ENCODE data around the gene GET3. TPM values are rescaled to one million over a fixed set of nuclear protein-coding genes. Genes with fewer than 3 reads are reported as not detected.

The GET3 gene
- total and polyA plus RNA-seq, 2 of the 4 experiments (the other 2 are of a cell fraction) = 129 to 152 TPM

DNA sequence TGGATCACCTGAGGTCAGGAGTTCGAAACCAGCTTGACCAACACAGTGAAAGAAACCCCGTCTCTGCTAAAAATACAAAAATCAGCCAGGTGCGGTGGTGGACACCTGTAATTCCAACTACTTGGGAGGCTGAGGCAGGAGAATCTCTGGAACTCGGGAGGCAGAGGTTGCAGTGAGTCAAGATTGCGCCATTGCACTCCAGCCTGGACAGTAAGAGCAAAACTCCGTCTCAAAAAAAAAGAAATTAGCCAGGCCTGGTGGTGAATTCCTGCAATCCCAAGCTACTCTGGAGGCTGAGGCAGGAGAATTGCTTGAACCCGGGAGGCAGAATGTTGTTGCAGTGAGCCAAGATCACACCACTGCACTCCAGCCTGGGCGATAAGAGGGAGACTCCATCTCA lies 28.7 kb upstream of the GET3 start:
- ChIA-PET POLR2A (ENCODE audit: unreplicated experiment) (no interaction called here), CTCF (interaction anchor here (0.6 kb wide), 1 partner anchor 52 kb away, joined by 3 read pairs; no protein-coding TSS in a partner anchor)
- H3K27me3 ChIP-seq (ENCODE audit: control insufficient read depth, insufficient read depth, low read length) = no peaks in the 10 kb centered on the region
- H2BK120ac ChIP-seq (ENCODE audit: low read depth, low read length) = no peak overlapping the region
- no peak overlapping the region for H3K4me2 ChIP-seq (ENCODE audit: low read depth, low read length)
- H2AK5ac ChIP-seq (ENCODE audit: low read depth, low read length) = no peak overlapping the region
- no peak overlapping the region for H2AFZ ChIP-seq (replicated peaks; ENCODE audit: low read length, poor library complexity)
- H2BK5ac ChIP-seq (ENCODE audit: low read depth, low read length, poor library complexity, severe bottlenecking) = no peak overlapping the region
- H4K91ac ChIP-seq (ENCODE audit: insufficient read depth, low read depth, low read length) = no peak overlapping the region
- no peak overlapping the region for H3K23ac ChIP-seq (ENCODE audit: low read depth, low read length)
- intact Hi-C loops (cut with micrococcal nuclease) (no loop called here), dilution Hi-C loops (cut with HindIII; ENCODE audit: low sequenced_read_pairs, unreplicated experiment) (no loop called here), in situ Hi-C loops (cut with MboI; ENCODE audit: low sequenced_read_pairs) (no loop called here)
- ATAC-seq (ENCODE audit: low read depth) (no peak), DNase-seq (no peak)
- no peak overlapping the region for H3K56ac ChIP-seq (ENCODE audit: extremely low read depth, insufficient read depth, low read length)
- no peak overlapping the region for H2AK9ac ChIP-seq (replicated peaks; ENCODE audit: low read depth, low read length, poor library complexity)
- H2BK20ac ChIP-seq (ENCODE audit: low read depth, low read length) = no peak overlapping the region
- H3K4ac ChIP-seq (ENCODE audit: low read depth, low read length) = no peak overlapping the region
- H3K36me3 ChIP-seq (ENCODE audit: control insufficient read depth, insufficient read depth, low read length) = peaks cover 66% of the 10 kb centered on the region
- H3K9me1 ChIP-seq (ENCODE audit: insufficient read depth, low read length) = no peaks in the 10 kb centered on the region
- no peak for TF ChIP-seq MXI1 (IDR thresholded peaks at IDR 0.05; ENCODE audit: borderline replicate concordance, low read depth, low read length)
- no peak for TF ChIP-seq NFE2L2 (IDR thresholded peaks at IDR 0.05; ENCODE audit: low read depth, low read length)
- TF ChIP-seq RAD21 (IDR thresholded peaks at IDR 0.05; ENCODE audit: low read length) = no peak
- TF ChIP-seq BHLHE40 (IDR thresholded peaks at IDR 0.05; ENCODE audit: low read depth, low read length) = no peak
- TF ChIP-seq CTCF (conservative IDR thresholded peaks at IDR 0.05; ENCODE audit: low read depth, low read length) = no peak
- no peak for TF ChIP-seq POLR2A (IDR thresholded peaks at IDR 0.05; ENCODE audit: low read depth, low read length)
- TF ChIP-seq MAFK (IDR thresholded peaks at IDR 0.05; ENCODE audit: low read depth, low read length) = no peak
- no peak for TF ChIP-seq RFX5 (IDR thresholded peaks at IDR 0.05; ENCODE audit: low read depth, low read length)
- no peak for TF ChIP-seq RCOR1 (IDR thresholded peaks at IDR 0.05; ENCODE audit: insufficient replicate concordance, low read length)
- no peak for TF ChIP-seq SMC3 (IDR thresholded peaks at IDR 0.05; ENCODE audit: low read depth, low read length)
- TF ChIP-seq, protein P1, sequence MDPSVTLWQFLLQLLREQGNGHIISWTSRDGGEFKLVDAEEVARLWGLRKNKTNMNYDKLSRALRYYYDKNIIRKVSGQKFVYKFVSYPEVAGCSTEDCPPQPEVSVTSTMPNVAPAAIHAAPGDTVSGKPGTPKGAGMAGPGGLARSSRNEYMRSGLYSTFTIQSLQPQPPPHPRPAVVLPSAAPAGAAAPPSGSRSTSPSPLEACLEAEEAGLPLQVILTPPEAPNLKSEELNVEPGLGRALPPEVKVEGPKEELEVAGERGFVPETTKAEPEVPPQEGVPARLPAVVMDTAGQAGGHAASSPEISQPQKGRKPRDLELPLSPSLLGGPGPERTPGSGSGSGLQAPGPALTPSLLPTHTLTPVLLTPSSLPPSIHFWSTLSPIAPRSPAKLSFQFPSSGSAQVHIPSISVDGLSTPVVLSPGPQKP (IDR thresholded peaks at IDR 0.05; ENCODE audit: borderline replicate concordance, low read depth, low read length) = no peak
- TF ChIP-seq CHD1 (IDR thresholded peaks at IDR 0.05; ENCODE audit: low read depth, low read length) = no peak
- no peak for TF ChIP-seq USF2 (IDR thresholded peaks at IDR 0.05; ENCODE audit: low read depth, low read length)
- TF ChIP-seq MAZ (IDR thresholded peaks at IDR 0.05; ENCODE audit: borderline replicate concordance, low read depth, low read length) = no peak
- TF ChIP-seq FOS (IDR thresholded peaks at IDR 0.05; ENCODE audit: low read depth, low read length) = no peak
- no peak for TF ChIP-seq CEBPB (IDR thresholded peaks at IDR 0.05; ENCODE audit: low read depth, low read length)
- BruUV-seq (replicated peaks) = no TSS peak
- no peak overlapping the region for H4K8ac ChIP-seq (ENCODE audit: low read depth in 2 of 2, low read length in 2 of 2)
- H3K4me1 ChIP-seq (ENCODE audit: control insufficient read depth, insufficient read depth, low read length) = no peaks in the 10 kb centered on the region
- H4K5ac ChIP-seq (ENCODE audit: low read depth, low read length) = no peak overlapping the region
- no peak overlapping the region for H3K9ac ChIP-seq (ENCODE audit: low read depth, low read length)
- H3K9me3 ChIP-seq (ENCODE audit: control insufficient read depth, insufficient read depth, low read length) = no peaks in the 10 kb centered on the region
- no peak overlapping the region for H3K4me3 ChIP-seq (ENCODE audit: insufficient read depth, low read depth, low read length)
- H3K79me1 ChIP-seq (ENCODE audit: low read depth in 1 of 2, low read length in 2 of 2) = peaks cover 13 to 33% of the 10 kb centered on the region in 2 experiments
- no peak overlapping the region for H2BK15ac ChIP-seq (ENCODE audit: low read depth, low read length)
- WGBS, 2 experiments (ENCODE audit: extremely low coverage in 2 of 2, insufficient read length in 1 of 2) = 100% methylated on average over 3 of the region's 8 CpGs; no CpG with 5 or more reads in 1 of the 2 experiments
- H3K18ac ChIP-seq (ENCODE audit: low read depth, low read length) = no peak overlapping the region
- H3K14ac ChIP-seq (replicated peaks; ENCODE audit: low read depth, low read length) = no peak overlapping the region
- H4K20me1 ChIP-seq (ENCODE audit: insufficient read depth, low read length) = peaks cover 15% of the 10 kb centered on the region
- no peak overlapping the region for H3K27ac ChIP-seq (ENCODE audit: insufficient read depth, low read length)
